ENCODE data around the gene HHIPL1.

HHIPL1 gene

GRCh38 chr14:99644723-99645544 is at the start of gene HHIPL1:
Gene HHIPL1, plus strand, starts transcription at chr14:99645129. Its CDS starts 79 bp downstream, at chr14:99645208.
- no peak for DNase-seq

- no peak for DNase-seq
These were observed 49.4 kb upstream of the HHIPL1 start for GRCh38 chr14:99595524-99595923.

GRCh38 chr14:99596071-99596627 is 48.8 kb upstream of the HHIPL1 start:
- no peak for DNase-seq

- no peak for DNase-seq
These were observed 48.2 kb upstream of the HHIPL1 start for GRCh38 chr14:99596772-99597171.

GRCh38 chr14:99597911-99598600 is 46.9 kb upstream of the HHIPL1 start:
- no peak for DNase-seq

GRCh38 chr14:99598774-99599173 is 46.2 kb upstream of the HHIPL1 start:
- peak; percentile 75 for DNase-seq

GRCh38 chr14:99599393-99599792 is 45.5 kb upstream of the HHIPL1 start:
- DNase-seq: no peak

GRCh38 chr14:99600232-99600888 is 44.6 kb upstream of the HHIPL1 start:
- no peak for DNase-seq

GRCh38 chr14:99601361-99601831 is 43.5 kb upstream of the HHIPL1 start:
- DNase-seq: no peak

GRCh38 chr14:99602054-99602787 is 42.7 kb upstream of the HHIPL1 start:
- no peak for DNase-seq

- no peak for DNase-seq
These were observed 42.0 kb upstream of the HHIPL1 start for GRCh38 chr14:99602788-99603415.

GRCh38 chr14:99603471-99604277 is 41.3 kb upstream of the HHIPL1 start, which contains the start of gene CCDC85C:
Gene CCDC85C, minus strand, starts transcription at chr14:99604207. Its CDS starts 248 bp downstream, at chr14:99603959.
- DNase-seq: peak; percentile 27

- DNase-seq: peak; percentile 91
These were observed 40.6 kb upstream of the HHIPL1 start for GRCh38 chr14:99604278-99604765.

- no peak for DNase-seq
These were observed 40.1 kb upstream of the HHIPL1 start for GRCh38 chr14:99604766-99605298.

GRCh38 chr14:99605299-99605961 is 39.5 kb upstream of the HHIPL1 start:
- DNase-seq: peak; percentile 56

GRCh38 chr14:99606359-99606758 is 38.6 kb upstream of the HHIPL1 start:
- DNase-seq: no peak

GRCh38 chr14:99608591-99608990 is 36.3 kb upstream of the HHIPL1 start:
- DNase-seq: no peak

GRCh38 chr14:99609245-99610170 is 35.4 kb upstream of the HHIPL1 start:
- DNase-seq: no peak

- no peak for DNase-seq
These were observed 33.3 kb upstream of the HHIPL1 start for GRCh38 chr14:99611646-99612045.

Measured in NCI-H526 treated with DMSO at 0.1 percent for 48 hours (cell line).